Breast epithelium (tissue), 3 donors: Measurements from ENCODE around the gene C4orf51.

ENCODE experiments used
- POLR2A ChIP-seq: fragments of 450-650 bp; IDR thresholded peaks from one replicate; pipeline ENCODE4 v1.6.1; 2016; ENCODE audit warnings: antibody characterized with exemption, mild to moderate bottlenecking, moderate library complexity
- POLR2AphosphoS5 ChIP-seq, 3 donors: sonication (generic); formaldehyde crosslinking; IDR thresholded peaks; one replicate each; pipeline ENCODE4 v1.6.1; 2017; ENCODE audit warnings: antibody characterized with exemption in 3 of 3
- TF ChIP-seq, protein P1 (sequence below), 3 donors: fragments of 450-650 bp; IDR thresholded peaks; one replicate each; pipeline ENCODE4 v1.5.1; 2016 to 2017; ENCODE audit warnings: antibody characterized with exemption in 3 of 3, mild to moderate bottlenecking in 3 of 3, moderate library complexity in 3 of 3

DNA sequence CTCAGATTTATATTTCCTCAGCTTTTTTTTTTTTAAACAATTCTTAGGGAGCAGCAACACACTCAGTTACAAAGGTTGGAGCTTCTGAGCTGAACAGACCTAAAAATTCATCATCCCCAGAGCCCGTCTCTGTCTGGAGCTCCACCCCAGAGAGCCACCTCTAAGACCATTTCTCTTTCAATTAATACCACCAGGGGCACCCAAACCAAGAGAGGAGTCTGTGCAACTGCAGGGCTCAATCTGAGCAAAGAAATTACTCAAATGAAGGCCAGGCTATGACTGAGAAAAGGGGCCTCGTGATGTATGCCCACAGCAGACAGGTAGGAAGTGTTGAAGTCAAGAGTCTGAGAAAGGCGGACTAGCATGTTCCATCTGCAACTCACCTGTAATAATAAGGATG lies 95.5 kb downstream of the C4orf51 start:
- TF ChIP-seq, protein P1, sequence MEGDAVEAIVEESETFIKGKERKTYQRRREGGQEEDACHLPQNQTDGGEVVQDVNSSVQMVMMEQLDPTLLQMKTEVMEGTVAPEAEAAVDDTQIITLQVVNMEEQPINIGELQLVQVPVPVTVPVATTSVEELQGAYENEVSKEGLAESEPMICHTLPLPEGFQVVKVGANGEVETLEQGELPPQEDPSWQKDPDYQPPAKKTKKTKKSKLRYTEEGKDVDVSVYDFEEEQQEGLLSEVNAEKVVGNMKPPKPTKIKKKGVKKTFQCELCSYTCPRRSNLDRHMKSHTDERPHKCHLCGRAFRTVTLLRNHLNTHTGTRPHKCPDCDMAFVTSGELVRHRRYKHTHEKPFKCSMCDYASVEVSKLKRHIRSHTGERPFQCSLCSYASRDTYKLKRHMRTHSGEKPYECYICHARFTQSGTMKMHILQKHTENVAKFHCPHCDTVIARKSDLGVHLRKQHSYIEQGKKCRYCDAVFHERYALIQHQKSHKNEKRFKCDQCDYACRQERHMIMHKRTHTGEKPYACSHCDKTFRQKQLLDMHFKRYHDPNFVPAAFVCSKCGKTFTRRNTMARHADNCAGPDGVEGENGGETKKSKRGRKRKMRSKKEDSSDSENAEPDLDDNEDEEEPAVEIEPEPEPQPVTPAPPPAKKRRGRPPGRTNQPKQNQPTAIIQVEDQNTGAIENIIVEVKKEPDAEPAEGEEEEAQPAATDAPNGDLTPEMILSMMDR (IDR thresholded peaks at IDR 0.05): no peak
- TF ChIP-seq POLR2AphosphoS5 (IDR thresholded peaks at IDR 0.05) (no peak), POLR2A (no peak)
